OCI-LY7 (cell line): ENCODE measurements around the gene POC1A. TPM values are rescaled to one million over a fixed set of nuclear protein-coding genes. Genes with fewer than 3 reads are reported as not detected.

Experiments
- BruUV-seq: library from RNA; stranded (reverse); fragments of 400-500 nt; replicated peaks from 2 replicates; lab custom pipeline; 2021; lab: Mats Ljungman, UMichigan
- CTCF ChIA-PET: fragments of 300-600 bp; sonication (Branson Sonifier 250); formaldehyde crosslinking; loops from one replicate; lab custom pipeline; 2022; ENCODE audit warnings: antibody characterized with exemption; ENCODE audit not compliant: unreplicated experiment; lab: Charles Lee
- POLR2A ChIA-PET: fragments of 300-600 bp; sonication (Branson Sonifier 250); formaldehyde crosslinking; loops from one replicate; lab custom pipeline; 2022; ENCODE audit warnings: antibody characterized with exemption; lab: Charles Lee
- DNase-seq: peaks from one replicate; pipeline ENCODE4 v3.0.0-alpha.2; 2015; ENCODE audit warnings: low spot score
- H2AFZ ChIP-seq: fragments of 200-600 bp; sonication (generic), shearing (Covaris generic); 2 replicates; pipeline ENCODE4 v1.6.1; 2014; ENCODE audit warnings: mild to moderate bottlenecking, antibody characterized with exemption, low read length, moderate library complexity
- H3K27ac ChIP-seq: fragments of 200-600 bp; sonication (generic); 2 replicates; pipeline ENCODE4 v1.5.1; 2014; ENCODE audit warnings: mixed run types, low read depth, mild to moderate bottlenecking, moderate library complexity, low read length, inconsistent platforms; ENCODE audit not compliant: poor library complexity, severe bottlenecking
- H3K36me3 ChIP-seq: fragments of 200-600 bp; sonication (generic); 2 replicates; pipeline ENCODE4 v1.6.1; 2014; ENCODE audit warnings: mild to moderate bottlenecking, antibody characterized with exemption, low read length, moderate library complexity, mixed read lengths; ENCODE audit not compliant: insufficient read depth
- H3K4me1 ChIP-seq: fragments of 200-600 bp; sonication (generic); 2 replicates; pipeline ENCODE4 v1.5.1; 2014; ENCODE audit warnings: mild to moderate bottlenecking, low read length; ENCODE audit not compliant: insufficient read depth, poor library complexity, severe bottlenecking
- H3K4me2 ChIP-seq: fragments of 200-600 bp; sonication (generic); 2 replicates; pipeline ENCODE4 v1.6.1; 2014; ENCODE audit warnings: mild to moderate bottlenecking, low read length
- H3K4me3 ChIP-seq: fragments of 200-600 bp; sonication (generic); 2 replicates; pipeline ENCODE4 v1.5.1; 2014; ENCODE audit warnings: mild to moderate bottlenecking, low read depth, low read length; ENCODE audit not compliant: poor library complexity, severe bottlenecking
- H3K79me2 ChIP-seq: fragments of 200-600 bp; sonication (generic); 2 replicates; pipeline ENCODE4 v1.6.1; 2016; ENCODE audit warnings: low read depth, mild to moderate bottlenecking, low read length, moderate library complexity, mixed read lengths; ENCODE audit not compliant: insufficient read depth
- H3K9me2 ChIP-seq: fragments of 200-600 bp; sonication (generic); 2 replicates; pipeline ENCODE4 v1.6.1; 2016; ENCODE audit warnings: mild to moderate bottlenecking, low read length, mixed read lengths; ENCODE audit not compliant: insufficient read depth
- H3K9me3 ChIP-seq: fragments of 200-600 bp; sonication (generic); 2 replicates; pipeline ENCODE4 v1.6.1; 2014; ENCODE audit warnings: mild to moderate bottlenecking, mixed run types, low read length, mixed read lengths
- H4K20me1 ChIP-seq: fragments of 200-600 bp; sonication (generic); 2 replicates; pipeline ENCODE4 v1.6.1; 2014; ENCODE audit warnings: mild to moderate bottlenecking, antibody characterized with exemption, low read length, moderate library complexity, mixed read lengths; ENCODE audit not compliant: insufficient read depth
- CTCF ChIP-seq: fragments of 200-600 bp; sonication (generic); conservative IDR thresholded peaks from 2 replicates; pipeline ENCODE4 v1.5.1; 2014; ENCODE audit warnings: mild to moderate bottlenecking, antibody characterized with exemption, low read length, moderate library complexity, mixed read lengths
- EZH2phosphoT487 ChIP-seq: fragments of 200-600 bp; sonication (generic); IDR thresholded peaks from 2 replicates; pipeline ENCODE4 v1.6.1; 2018; ENCODE audit warnings: low read depth, borderline replicate concordance, mild to moderate bottlenecking, mixed run types, antibody characterized with exemption, low read length, moderate library complexity, mixed read lengths
- intact Hi-C: fragments of 100-400 bp; cut with micrococcal nuclease; formaldehyde crosslinking; loops from one replicate; pipeline ENCODE4 v1.10.0; 2022; ENCODE audit not compliant: unreplicated experiment
- total RNA-seq, 2 experiments: library from RNA; depleted of rRNA in 1 of 2; stranded (reverse); fragments of >200 nt in 1 of 2; shearing (Covaris generic) in 1 of 2; gene quantifications; 2 replicates each; pipeline ENCODE4 v1.2.3, GENCODE V29; 2014 to 2022

The POC1A gene
- total RNA-seq, 2 experiments from 2014 or later: 40.0 to 41.0 TPM

- H3K36me3 ChIP-seq: peaks cover 10% of the 10 kb centered on the region
- no peaks in the 10 kb centered on the region for H4K20me1 ChIP-seq
- no peak for DNase-seq
- TF ChIP-seq CTCF (no peak), EZH2phosphoT487 (no peak)
- CTCF ChIA-PET: no interaction called here
- H3K4me1 ChIP-seq: peaks cover 17% of the 10 kb centered on the region
- H3K27ac ChIP-seq: no peak overlapping the region
- H3K9me2 ChIP-seq: no peaks in the 10 kb centered on the region
- H3K9me3 ChIP-seq: no peaks in the 10 kb centered on the region
- POLR2A ChIA-PET: no interaction called here
- peaks cover 15% of the 10 kb centered on the region; the same call in 1 of the 2 replicates for H3K79me2 ChIP-seq
- H3K4me3 ChIP-seq: no peak overlapping the region
- intact Hi-C loops: no loop called here
- no peak overlapping the region for H3K4me2 ChIP-seq
- BruUV-seq: no TSS peak
- H2AFZ ChIP-seq: no peak overlapping the region
These were observed 41.0 kb upstream of the POC1A start for GRCh38 chr3:52195291-52195597.

GRCh38 chr3:52194485-52195290 lies 40.5 kb upstream of the POC1A start:
- H3K36me3 ChIP-seq: peaks cover 6% of the 10 kb centered on the region; the same call in 1 of the 2 replicates
- no peak overlapping the region for H3K4me3 ChIP-seq
- no peaks in the 10 kb centered on the region for H3K9me2 ChIP-seq
- H4K20me1 ChIP-seq: no peaks in the 10 kb centered on the region
- H3K27ac ChIP-seq: no peak overlapping the region
- peaks cover 15% of the 10 kb centered on the region; the same call in 1 of the 2 replicates for H3K79me2 ChIP-seq
- TF ChIP-seq EZH2phosphoT487 (no peak), CTCF (no peak)
- CTCF ChIA-PET: no interaction called here
- no peaks in the 10 kb centered on the region for H3K9me3 ChIP-seq
- no peak overlapping the region for H2AFZ ChIP-seq
- POLR2A ChIA-PET: no interaction called here
- intact Hi-C loops: no loop called here
- no TSS peak for BruUV-seq
- no peak overlapping the region for H3K4me2 ChIP-seq
- H3K4me1 ChIP-seq: peaks cover 17% of the 10 kb centered on the region
- no peak for DNase-seq

GRCh38 chr3:52193065-52193464 lies 38.8 kb upstream of the POC1A start:
- no peak overlapping the region for H2AFZ ChIP-seq
- peaks cover 10% of the 10 kb centered on the region for H3K4me1 ChIP-seq
- no peaks in the 10 kb centered on the region for H3K36me3 ChIP-seq
- ChIA-PET CTCF (no interaction called here), POLR2A (interaction anchor here (0.6 kb wide), 1 partner anchor 168 kb away, joined by 3 read pairs; no protein-coding TSS in a partner anchor)
- intact Hi-C loops: no loop called here
- BruUV-seq: no TSS peak
- H3K9me2 ChIP-seq: no peaks in the 10 kb centered on the region
- H3K4me2 ChIP-seq: no peak overlapping the region
- no peaks in the 10 kb centered on the region for H3K9me3 ChIP-seq
- H3K79me2 ChIP-seq: no peaks in the 10 kb centered on the region
- DNase-seq: no peak
- H4K20me1 ChIP-seq: no peaks in the 10 kb centered on the region
- TF ChIP-seq EZH2phosphoT487: no peak
- TF ChIP-seq CTCF: no peak
- no peak overlapping the region for H3K27ac ChIP-seq
- no peak overlapping the region for H3K4me3 ChIP-seq
